Choroid plexus epithelial cell (primary cell): ENCODE data around the gene SMDT1.
"Not testable (repeated sequence)": the region's sequence is repeated elsewhere in the genome, so short reads cannot be mapped to it uniquely, and the experiment has no call there.

Experiments used
- DNase-seq: peaks from one replicate; pipeline ENCODE4 v3.0.0-alpha.2; 2010; ENCODE audit warnings: low read depth
- H3K4me3 ChIP-seq: 2 replicates; pipeline ENCODE4 v1.5.1; 2011; ENCODE audit warnings: low read depth, mild to moderate bottlenecking, control low read depth, low read length, moderate library complexity
- TF ChIP-seq, protein P1 (sequence below): conservative IDR thresholded peaks from 2 replicates; pipeline ENCODE4 v1.5.1; 2011; ENCODE audit warnings: low read depth, mild to moderate bottlenecking, control low read depth, inconsistent platforms, low read length, moderate library complexity

The SMDT1 gene

DNA sequence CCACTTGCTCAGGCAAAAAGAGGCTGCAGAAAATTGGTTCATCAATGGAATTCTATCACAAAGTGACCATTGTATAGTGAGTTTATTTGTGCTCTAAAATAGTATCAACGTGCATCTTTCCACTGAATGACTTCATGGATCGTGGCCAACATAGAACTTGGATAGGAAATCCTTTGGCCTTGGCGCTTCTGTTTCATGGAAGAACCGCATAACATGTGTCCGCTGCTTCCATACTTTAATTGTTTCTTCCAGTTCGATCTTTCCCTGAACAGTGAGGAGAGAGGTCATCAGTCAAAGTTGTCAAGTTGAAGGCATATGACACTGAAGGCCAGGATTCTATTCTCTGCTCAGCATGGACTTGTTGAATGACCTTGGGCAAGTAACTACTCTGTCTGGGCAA, 6.6 kb downstream of the SMDT1 start:
- TF ChIP-seq, protein P1, sequence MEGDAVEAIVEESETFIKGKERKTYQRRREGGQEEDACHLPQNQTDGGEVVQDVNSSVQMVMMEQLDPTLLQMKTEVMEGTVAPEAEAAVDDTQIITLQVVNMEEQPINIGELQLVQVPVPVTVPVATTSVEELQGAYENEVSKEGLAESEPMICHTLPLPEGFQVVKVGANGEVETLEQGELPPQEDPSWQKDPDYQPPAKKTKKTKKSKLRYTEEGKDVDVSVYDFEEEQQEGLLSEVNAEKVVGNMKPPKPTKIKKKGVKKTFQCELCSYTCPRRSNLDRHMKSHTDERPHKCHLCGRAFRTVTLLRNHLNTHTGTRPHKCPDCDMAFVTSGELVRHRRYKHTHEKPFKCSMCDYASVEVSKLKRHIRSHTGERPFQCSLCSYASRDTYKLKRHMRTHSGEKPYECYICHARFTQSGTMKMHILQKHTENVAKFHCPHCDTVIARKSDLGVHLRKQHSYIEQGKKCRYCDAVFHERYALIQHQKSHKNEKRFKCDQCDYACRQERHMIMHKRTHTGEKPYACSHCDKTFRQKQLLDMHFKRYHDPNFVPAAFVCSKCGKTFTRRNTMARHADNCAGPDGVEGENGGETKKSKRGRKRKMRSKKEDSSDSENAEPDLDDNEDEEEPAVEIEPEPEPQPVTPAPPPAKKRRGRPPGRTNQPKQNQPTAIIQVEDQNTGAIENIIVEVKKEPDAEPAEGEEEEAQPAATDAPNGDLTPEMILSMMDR, result no peak
- H3K4me3 ChIP-seq, result no peak overlapping the region
- DNase-seq, result no peak

DNA sequence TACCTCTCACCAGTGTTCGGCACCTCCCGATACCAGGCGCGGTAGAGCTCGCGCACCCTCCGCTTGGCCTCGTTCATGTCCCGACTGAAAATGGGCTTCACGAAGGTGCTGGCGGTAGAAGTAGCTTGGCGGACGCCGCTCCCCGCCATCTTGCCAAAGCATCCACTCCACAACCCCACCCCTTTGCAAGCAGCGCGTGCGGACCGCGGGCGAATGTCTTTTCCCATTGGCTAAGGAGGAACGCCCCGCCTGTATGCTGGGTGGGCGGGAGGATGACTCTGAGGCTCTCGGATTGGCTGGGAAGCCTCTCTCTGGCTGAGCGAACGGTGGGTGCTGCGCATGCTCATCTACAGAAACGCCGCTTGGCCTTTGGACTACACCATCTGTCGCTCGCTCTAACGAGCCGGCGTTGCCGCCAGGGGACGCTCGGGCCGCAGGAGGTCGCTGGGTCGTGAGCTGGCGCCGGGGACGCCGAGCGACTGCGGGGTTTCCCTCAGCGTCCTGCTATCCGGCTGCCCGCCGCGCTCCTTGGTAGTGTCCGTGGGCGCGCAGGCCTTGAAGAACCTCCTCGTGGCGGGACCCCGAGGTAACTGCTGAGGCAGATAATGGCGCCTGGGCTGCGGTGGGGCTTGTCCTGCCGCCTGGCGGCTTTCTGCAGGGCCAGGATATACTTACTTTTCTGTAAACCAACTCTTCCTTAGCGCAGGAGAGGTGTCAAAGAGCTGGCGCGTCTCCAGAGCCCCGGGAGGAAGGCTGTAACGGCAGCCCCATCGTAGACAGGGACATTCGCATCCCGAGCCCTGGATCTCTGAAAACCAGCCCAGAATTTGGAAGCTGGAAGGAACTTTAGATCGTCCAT, 11.3 kb downstream of the SMDT1 start, which contains the start of gene NDUFA6:
Gene NDUFA6 (minus strand): TSS at position 177 of the 859 bp plus-strand sequence. CDS start 28 bp downstream, at position 149.
- peak; percentile 99 for DNase-seq
- TF ChIP-seq, protein P1, result peak; percentile 71
- peak within 1 kb of the TSS; percentile 98 for H3K4me3 ChIP-seq

DNA sequence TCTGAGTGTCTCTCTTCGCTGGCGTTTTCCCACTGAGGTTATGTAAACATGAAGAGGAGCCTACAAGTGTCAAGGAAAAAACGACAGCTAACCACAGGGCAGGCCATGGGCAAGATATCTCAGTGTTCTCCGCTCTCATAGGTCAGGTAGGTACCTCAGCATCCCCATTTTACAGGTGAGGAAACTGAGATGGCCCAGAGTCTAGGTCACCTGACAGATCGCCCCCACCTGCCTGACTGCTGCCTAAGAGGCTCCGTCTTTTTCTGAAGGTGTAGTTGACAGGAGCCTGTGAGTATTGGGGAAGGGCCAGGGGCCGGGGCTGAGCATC, 11.9 kb downstream of the SMDT1 start:
- TF ChIP-seq, protein P1, result no peak
- DNase-seq, result no peak
- peak overlapping the region; percentile 98 for H3K4me3 ChIP-seq

DNA sequence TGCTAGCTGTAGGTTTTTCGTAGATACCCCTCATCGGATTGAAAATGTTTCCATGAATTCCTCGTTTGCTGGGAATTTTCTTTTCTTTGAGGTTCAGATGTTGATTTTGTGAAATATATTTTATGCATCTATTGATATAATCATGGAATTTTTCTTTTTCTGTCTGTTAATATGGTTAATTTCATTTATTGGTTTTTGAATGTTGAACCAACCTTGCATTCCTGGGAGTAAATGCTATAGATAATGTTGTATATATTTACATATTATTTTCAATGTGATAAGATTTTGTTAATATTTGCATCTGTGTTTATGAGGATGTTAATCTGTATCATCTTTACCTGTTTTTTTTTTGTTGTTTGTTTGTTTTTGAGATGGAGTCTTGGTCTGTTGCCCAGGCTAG, 21.7 kb downstream of the SMDT1 start:
- TF ChIP-seq, protein P1, result no peak

DNA sequence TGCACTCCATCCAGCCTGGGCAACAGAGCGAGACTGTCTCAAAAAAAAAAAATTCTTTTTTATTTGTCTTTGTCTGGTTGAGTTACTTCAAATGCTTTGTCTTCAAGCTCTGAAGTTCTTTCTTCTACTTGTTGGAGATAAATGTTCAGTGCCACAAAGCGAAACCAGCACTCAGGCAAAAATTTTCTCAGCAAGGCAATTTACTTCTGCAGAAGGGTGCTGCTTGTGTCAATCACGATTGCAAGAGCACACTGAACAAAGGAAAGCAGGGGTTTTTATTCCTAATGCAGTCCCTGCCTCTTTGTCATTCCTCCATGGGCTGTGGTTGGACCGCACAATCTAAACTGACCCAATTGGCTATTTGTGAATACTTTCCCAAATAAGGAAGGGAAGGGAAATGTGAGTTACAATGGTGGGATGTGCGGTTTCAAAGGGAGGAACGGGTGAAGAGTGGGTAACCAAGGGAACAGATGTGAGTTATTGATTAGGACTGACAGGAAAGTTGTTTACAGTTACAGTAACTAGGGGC, 24.9 kb downstream of the SMDT1 start:
- not testable (repeated sequence) for H3K4me3 ChIP-seq, DNase-seq

More for the DNA sequence above, 21.7 kb downstream of the SMDT1 start:
- H3K4me3 ChIP-seq, result no peak overlapping the region
- peak; percentile 17 for DNase-seq

DNA sequence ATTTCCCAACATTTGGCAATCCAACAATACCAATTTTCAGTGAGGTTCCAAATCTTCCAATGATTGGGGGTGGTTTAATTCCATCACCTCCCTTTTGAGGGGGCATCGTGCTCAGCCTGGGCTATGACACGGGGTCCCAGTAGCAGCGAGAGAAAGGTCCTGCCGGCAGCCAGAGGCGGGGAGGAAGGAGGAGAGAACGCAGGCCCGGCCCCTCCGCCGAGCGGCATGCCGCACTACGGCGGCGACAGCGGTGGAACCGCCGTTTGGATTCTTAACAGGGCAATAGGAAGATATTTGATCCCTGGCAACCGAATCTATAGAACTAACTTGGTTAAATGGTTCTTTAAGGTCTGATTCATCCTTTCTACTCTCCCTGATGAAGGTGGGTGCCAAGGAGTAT, 29.3 kb downstream of the SMDT1 start:
- TF ChIP-seq, protein P1, result no peak
- H3K4me3 ChIP-seq, result no peak overlapping the region
- no peak for DNase-seq

DNA sequence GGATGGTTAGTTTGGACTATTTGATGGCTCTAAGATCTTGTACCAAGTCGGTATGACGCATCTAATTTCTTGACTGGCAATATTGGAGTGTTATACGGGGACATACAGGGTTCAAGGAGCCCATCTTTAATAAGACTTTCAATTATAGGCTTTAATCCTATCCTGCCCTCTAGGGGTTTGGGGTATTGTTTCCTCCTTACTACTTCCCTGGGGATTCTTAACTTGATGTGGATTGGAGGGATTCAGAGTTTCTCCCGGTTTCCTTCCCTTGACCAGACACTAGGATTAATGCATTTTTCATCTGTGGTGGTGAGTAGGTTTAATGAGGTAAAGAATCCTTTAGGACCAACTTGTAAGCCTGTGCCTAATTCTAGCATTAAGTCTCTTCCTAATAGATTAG, 32.3 kb downstream of the SMDT1 start:
- TF ChIP-seq, protein P1, result no peak
- no peak for DNase-seq

More for the DNA sequence above, 32.3 kb downstream of the SMDT1 start:
- no peak overlapping the region for H3K4me3 ChIP-seq
